ENCODE results near the gene CHAF1A. TPM values are rescaled to one million over a fixed set of nuclear protein-coding genes. Genes with fewer than 3 reads are reported as not detected.
A peak's percentile ranks its signal among the peaks of the same experiment; 100 is the strongest.

CHAF1A gene
- total RNA-seq, 1 donor from 2014 or later: 6.3 TPM

DNA sequence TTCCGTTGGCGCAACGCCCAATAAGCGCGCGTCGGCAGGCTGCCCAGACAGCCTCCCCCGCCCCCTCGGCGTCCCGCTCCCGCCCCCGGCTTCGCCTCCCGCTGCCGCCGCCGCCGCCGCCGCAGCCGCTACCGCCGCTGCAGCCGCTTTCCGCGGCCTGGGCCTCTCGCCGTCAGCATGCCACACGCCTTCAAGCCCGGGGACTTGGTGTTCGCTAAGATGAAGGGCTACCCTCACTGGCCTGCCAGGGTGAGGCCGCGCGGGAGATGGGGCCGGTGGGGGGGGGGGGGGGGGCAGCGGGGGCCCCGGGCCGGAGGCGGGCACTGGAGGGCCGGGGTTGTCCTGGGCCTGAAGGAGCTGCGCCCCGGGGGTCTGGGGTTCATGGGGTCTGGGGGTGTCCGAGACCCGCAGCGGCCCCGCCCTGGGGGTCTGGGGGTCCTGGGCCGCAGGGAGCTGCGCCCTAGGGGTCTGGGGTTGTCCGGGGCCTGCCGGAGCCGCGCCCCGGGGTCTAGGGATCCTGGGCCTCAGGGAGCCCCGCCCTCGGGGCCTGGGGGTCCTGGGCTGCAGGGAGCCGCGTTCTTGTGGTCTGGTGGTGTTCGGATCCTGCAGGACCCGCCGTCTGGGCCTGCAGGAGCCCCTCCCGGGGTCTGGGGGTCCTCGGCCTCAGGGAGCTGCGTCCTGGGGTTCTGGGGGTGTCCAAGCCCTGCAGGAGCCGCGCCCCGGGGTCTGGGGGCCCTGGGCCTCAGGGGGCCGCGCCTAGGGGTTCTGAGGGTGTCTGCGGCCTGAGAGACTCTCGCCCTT is 69.9 kb downstream of the CHAF1A start, which contains the start of gene HDGFL2:
Gene HDGFL2, plus strand, starts transcription at position 124 of the 801 bp plus-strand sequence. Its CDS starts 54 bp downstream, at position 178.
- Histone ChIP-seq H3K9me3 (ENCODE audit: control insufficient read depth in 3 of 3, low read length in 3 of 3) (no peaks in the 10 kb centered on the region), H3K27ac (ENCODE audit: low read depth, low read length) (peak within 1 kb of the TSS; percentile 95), H3K9ac (ENCODE audit: low read depth in 1 of 3, low read length in 3 of 3) (peak within 1 kb of the TSS; percentile 88 to 89 (median 88)), H3K36me3 (ENCODE audit: control insufficient read depth in 3 of 3, insufficient read depth in 3 of 3, low read length in 3 of 3) (peaks cover 12 to 17% (median 16%) of the 10 kb centered on the region in 3 donors), H3K4me1 (ENCODE audit: control insufficient read depth in 3 of 3, insufficient read depth in 3 of 3, low read length in 3 of 3) (peaks cover 8 to 25% (median 19%) of the 10 kb centered on the region in 3 donors), H3K4me3 (ENCODE audit: low read length in 3 of 3) (peak within 1 kb of the TSS; percentile 85 to 87 (median 86)), H3K27me3 (ENCODE audit: control insufficient read depth in 3 of 3, insufficient read depth in 3 of 3, low read length in 3 of 3) (no peaks in the 10 kb centered on the region)

DNA sequence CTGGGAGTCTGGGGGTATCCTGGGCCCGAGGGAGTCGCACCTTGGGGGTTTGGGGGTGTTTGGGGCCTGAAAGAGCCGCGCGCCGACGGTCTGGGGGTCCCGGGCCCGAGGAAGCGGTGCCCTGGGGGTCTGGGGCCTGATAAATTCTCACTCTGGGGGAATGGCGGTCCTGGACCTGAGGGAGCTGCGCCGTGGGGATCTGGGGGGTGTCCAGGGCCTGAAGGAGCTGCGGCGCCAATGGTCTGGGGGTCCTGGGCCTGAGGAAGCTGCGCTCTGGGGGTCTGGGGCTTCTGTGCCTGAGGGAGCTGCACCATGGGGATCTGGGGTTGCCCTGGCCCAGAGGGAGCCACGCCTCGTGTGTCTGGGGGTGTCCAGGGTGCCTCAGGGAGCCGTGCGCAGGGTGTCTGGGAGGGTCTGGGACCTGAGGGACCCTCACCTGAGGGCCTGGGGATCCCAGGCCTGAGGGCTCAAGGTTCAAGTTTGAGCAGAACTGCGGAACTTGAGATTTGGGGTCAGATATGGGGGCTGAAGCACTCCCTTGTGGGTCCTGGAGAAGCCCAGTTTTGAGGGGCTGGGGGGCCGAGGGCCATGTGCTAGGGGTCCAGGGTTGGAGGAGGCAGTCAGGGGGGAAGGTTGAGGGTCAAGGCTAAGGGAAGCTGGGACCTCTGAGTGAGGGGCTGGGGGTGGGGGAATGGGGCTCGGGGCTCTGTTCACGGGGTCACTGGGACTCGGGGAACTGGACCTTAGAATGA is 70.7 kb downstream of the CHAF1A start:
- Histone ChIP-seq H3K36me3 (ENCODE audit: control insufficient read depth in 3 of 3, insufficient read depth in 3 of 3, low read length in 3 of 3) (peaks cover 14 to 20% (median 16%) of the 10 kb centered on the region in 3 donors), H3K9me3 (ENCODE audit: control insufficient read depth in 3 of 3, low read length in 3 of 3) (no peaks in the 10 kb centered on the region), H3K4me1 (ENCODE audit: control insufficient read depth in 3 of 3, insufficient read depth in 3 of 3, low read length in 3 of 3) (peaks cover 8 to 25% (median 19%) of the 10 kb centered on the region in 3 donors), H3K9ac (ENCODE audit: low read depth in 1 of 3, low read length in 3 of 3) (peak overlapping the region; percentile 76 to 87 (median 82)), H3K27ac (ENCODE audit: low read depth, low read length) (peak overlapping the region; percentile 40), H3K27me3 (ENCODE audit: control insufficient read depth in 3 of 3, insufficient read depth in 3 of 3, low read length in 3 of 3) (no peaks in the 10 kb centered on the region), H3K4me3 (ENCODE audit: low read length in 3 of 3) (peak overlapping the region; percentile 70 to 75 (median 74))

DNA sequence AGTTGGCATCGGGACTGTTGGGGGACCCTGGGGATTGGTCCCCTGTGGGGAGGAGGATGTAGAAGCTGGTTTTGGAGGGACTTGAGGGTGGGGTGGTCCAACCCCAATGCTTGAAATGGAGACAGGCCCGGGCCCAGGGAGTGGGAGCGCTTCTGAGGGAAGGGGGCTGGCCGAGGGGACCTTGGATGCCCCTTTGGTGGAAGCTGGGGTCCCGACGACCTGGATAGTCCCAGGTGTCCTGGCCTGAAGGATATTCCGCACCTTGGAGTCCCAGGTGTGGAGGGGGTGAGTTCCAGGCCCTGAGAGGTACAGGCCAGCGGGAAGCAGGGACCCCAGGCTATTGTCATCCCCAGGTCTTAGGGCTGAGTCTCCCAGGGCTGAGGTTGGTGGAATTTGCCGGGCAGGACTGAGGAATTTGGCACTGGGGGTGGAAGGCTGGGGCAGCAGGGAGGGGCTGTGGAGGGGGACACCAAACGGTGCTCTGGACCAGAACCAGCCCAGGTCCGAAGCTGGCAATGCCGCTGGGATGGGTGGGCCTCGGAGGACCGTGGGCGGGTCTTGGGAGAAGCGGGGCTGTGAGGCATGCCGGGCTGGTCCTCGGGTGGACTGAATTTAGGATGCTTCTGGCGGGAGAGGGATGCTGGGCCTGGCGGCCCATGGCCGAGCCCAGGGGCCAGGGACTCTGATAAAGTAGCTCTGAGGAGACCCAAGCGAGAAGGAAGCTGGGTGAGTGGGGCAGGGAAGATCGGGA is 71.5 kb downstream of the CHAF1A start:
- H3K27ac ChIP-seq (ENCODE audit: low read depth, low read length): peak overlapping the region; percentile 19
- no peaks in the 10 kb centered on the region for H3K27me3 ChIP-seq (ENCODE audit: control insufficient read depth in 3 of 3, insufficient read depth in 3 of 3, low read length in 3 of 3)
- peak overlapping the region in 1 of 3 donors; percentile 48 for H3K4me3 ChIP-seq (ENCODE audit: low read length in 3 of 3)
- H3K36me3 ChIP-seq (ENCODE audit: control insufficient read depth in 3 of 3, insufficient read depth in 3 of 3, low read length in 3 of 3): peaks cover 18 to 24% (median 19%) of the 10 kb centered on the region in 3 donors
- H3K9me3 ChIP-seq (ENCODE audit: control insufficient read depth in 3 of 3, low read length in 3 of 3): no peaks in the 10 kb centered on the region
- peak overlapping the region; percentile 10 to 45 (median 23) for H3K9ac ChIP-seq (ENCODE audit: low read depth in 1 of 3, low read length in 3 of 3)
- H3K4me1 ChIP-seq (ENCODE audit: control insufficient read depth in 3 of 3, insufficient read depth in 3 of 3, low read length in 3 of 3): peaks cover 8 to 25% (median 19%) of the 10 kb centered on the region in 3 donors

DNA sequence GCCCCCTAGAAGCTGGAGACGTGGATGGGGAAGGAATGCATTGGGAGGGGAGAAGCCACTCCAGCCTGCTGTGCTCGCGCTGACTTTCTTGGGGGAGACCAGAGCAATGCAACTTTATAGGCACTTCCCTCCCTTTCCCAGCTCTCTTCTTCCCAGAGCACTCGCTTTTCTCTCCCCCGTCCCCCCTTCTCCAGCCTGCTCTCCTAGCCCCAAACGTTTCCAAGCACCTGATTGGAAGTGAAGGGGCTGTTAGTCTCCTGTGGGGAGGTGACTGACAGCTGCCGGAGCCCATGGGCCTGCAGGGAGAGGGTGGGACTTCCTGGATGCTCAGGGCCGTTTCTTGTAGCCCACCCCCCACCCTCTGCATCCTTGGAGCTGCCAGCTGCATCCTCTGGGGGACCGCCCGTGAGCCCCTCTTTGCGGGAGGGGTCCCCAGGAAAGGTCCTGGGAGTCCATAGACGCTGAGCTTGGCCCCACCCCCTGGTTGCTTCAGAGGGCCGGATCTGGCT is 72.1 kb downstream of the CHAF1A start:
- no peak overlapping the region for H3K27ac ChIP-seq (ENCODE audit: low read depth, low read length)
- no peaks in the 10 kb centered on the region for H3K9me3 ChIP-seq (ENCODE audit: control insufficient read depth in 3 of 3, low read length in 3 of 3)
- H3K27me3 ChIP-seq (ENCODE audit: control insufficient read depth in 3 of 3, insufficient read depth in 3 of 3, low read length in 3 of 3): no peaks in the 10 kb centered on the region
- H3K36me3 ChIP-seq (ENCODE audit: control insufficient read depth in 3 of 3, insufficient read depth in 3 of 3, low read length in 3 of 3): peaks cover 18 to 25% (median 19%) of the 10 kb centered on the region in 3 donors
- H3K9ac ChIP-seq (ENCODE audit: low read depth in 1 of 3, low read length in 3 of 3): peak overlapping the region in 2 of 3 donors; percentile 23 to 45
- peaks cover 8 to 25% (median 19%) of the 10 kb centered on the region in 3 donors for H3K4me1 ChIP-seq (ENCODE audit: control insufficient read depth in 3 of 3, insufficient read depth in 3 of 3, low read length in 3 of 3)
- peak overlapping the region in 1 of 3 donors; percentile 48 for H3K4me3 ChIP-seq (ENCODE audit: low read length in 3 of 3)

DNA sequence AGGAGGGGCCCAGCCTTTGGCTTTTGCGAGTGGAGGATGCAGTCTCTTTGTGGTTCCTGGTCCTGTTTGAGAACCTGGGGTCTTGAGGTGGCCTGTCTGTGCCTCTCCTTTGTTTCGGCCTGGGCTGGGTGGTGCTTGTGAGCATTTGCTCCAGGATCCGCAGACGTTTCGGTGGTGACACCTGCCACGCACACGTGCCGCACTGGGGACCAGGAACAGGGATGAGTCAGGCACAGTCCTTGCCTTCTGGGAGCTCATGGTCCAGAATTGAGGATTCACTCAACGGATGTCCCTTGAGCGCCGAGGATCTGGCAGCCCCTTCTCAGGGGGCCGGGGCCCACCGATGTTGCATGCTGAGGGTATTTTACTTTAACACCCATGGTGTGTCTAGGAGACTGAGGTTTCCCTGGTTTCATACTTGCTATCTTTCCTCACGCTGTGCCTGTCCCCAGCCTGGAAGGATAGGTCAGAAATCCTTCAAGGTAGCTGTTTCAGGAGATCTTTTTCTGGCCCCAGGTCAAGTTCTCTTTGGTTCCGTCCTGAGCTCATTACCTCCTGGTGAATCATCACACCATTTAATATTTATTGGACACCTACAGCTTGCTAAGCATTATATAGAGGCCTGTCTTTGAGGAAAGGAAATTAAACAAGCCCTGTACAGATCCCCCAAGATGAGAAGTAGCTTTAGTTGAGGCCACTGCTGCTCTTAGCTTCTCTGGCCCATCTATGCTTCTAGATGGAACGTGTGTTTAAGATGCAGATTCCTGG is 74.8 kb downstream of the CHAF1A start:
- Histone ChIP-seq H3K27me3 (ENCODE audit: control insufficient read depth in 3 of 3, insufficient read depth in 3 of 3, low read length in 3 of 3) (no peaks in the 10 kb centered on the region), H3K27ac (ENCODE audit: low read depth, low read length) (no peak overlapping the region), H3K36me3 (ENCODE audit: control insufficient read depth in 3 of 3, insufficient read depth in 3 of 3, low read length in 3 of 3) (peaks cover 19 to 28% (median 21%) of the 10 kb centered on the region in 3 donors), H3K4me1 (ENCODE audit: control insufficient read depth in 3 of 3, insufficient read depth in 3 of 3, low read length in 3 of 3) (peaks cover 8 to 19% (median 15%) of the 10 kb centered on the region in 3 donors), H3K9ac (ENCODE audit: low read depth in 1 of 3, low read length in 3 of 3) (no peak overlapping the region), H3K4me3 (ENCODE audit: low read length in 3 of 3) (no peak overlapping the region), H3K9me3 (ENCODE audit: control insufficient read depth in 3 of 3, low read length in 3 of 3) (no peaks in the 10 kb centered on the region)

DNA sequence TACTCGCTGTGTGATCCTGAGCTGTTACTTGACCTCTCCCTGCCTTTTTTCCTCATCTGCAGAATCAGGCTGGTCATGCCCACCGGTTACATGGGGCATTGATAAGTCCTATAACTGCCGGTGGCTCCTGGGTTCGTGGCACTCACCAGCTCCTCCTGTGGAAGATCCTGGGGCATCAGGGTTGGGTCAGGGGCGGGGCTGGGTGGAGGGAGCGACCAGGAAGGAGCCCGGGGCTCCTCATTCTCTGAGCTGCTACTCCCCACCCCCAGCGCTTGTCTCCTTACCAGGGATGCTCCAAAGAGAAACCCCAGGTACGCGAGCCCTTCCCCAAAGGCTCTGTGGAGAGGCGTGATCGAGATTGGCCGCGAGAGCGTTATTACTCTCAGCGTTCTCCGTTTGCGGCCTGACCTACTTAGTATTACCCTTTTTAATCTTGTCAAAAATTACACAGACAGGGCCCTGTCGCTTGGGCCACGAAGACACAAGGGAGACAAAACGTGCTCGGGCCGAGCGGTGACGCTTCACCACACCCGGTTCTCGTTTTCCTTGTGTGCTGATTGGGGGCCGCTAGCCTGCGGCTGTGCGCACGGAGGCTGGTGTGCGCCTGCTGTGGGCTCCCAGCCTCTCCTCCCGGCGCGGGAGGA is 80.4 kb downstream of the CHAF1A start:
- H3K4me1 ChIP-seq (ENCODE audit: control insufficient read depth in 3 of 3, insufficient read depth in 3 of 3, low read length in 3 of 3): no peaks in the 10 kb centered on the region
- H3K27ac ChIP-seq (ENCODE audit: low read depth, low read length): no peak overlapping the region
- H3K9me3 ChIP-seq (ENCODE audit: control insufficient read depth in 3 of 3, low read length in 3 of 3): no peaks in the 10 kb centered on the region
- H3K4me3 ChIP-seq (ENCODE audit: low read length in 3 of 3): no peak overlapping the region
- no peak overlapping the region for H3K9ac ChIP-seq (ENCODE audit: low read depth in 1 of 3, low read length in 3 of 3)
- H3K27me3 ChIP-seq (ENCODE audit: control insufficient read depth in 3 of 3, insufficient read depth in 3 of 3, low read length in 3 of 3): no peaks in the 10 kb centered on the region
- peaks cover 8 to 21% (median 18%) of the 10 kb centered on the region in 3 donors for H3K36me3 ChIP-seq (ENCODE audit: control insufficient read depth in 3 of 3, insufficient read depth in 3 of 3, low read length in 3 of 3)

DNA sequence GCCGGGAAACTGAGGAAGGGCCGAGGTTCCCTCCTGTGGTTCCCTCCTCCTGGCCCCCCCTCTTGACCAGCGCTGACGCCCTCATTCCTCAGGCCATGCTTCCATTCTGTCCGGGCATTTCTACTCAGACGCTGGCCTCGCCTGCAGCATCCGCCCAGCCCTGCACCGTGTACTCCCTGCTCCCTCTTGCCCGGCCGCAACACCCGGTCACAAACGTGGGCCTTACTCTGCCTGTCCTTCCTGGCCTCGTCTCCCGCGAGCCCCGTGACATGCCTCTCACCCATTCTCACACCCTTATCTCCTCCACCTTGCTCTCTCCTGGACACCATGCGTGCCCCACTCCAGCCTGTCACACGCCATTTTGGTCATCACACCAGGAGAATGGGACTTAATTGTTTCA is 80.9 kb downstream of the CHAF1A start:
- Histone ChIP-seq H3K9ac (ENCODE audit: low read depth in 1 of 3, low read length in 3 of 3) (no peak overlapping the region), H3K36me3 (ENCODE audit: control insufficient read depth in 3 of 3, insufficient read depth in 3 of 3, low read length in 3 of 3) (peaks cover 8 to 22% (median 18%) of the 10 kb centered on the region in 3 donors), H3K27me3 (ENCODE audit: control insufficient read depth in 3 of 3, insufficient read depth in 3 of 3, low read length in 3 of 3) (no peaks in the 10 kb centered on the region), H3K9me3 (ENCODE audit: control insufficient read depth in 3 of 3, low read length in 3 of 3) (no peaks in the 10 kb centered on the region), H3K27ac (ENCODE audit: low read depth, low read length) (no peak overlapping the region), H3K4me3 (ENCODE audit: low read length in 3 of 3) (no peak overlapping the region), H3K4me1 (ENCODE audit: control insufficient read depth in 3 of 3, insufficient read depth in 3 of 3, low read length in 3 of 3) (no peaks in the 10 kb centered on the region)

DNA sequence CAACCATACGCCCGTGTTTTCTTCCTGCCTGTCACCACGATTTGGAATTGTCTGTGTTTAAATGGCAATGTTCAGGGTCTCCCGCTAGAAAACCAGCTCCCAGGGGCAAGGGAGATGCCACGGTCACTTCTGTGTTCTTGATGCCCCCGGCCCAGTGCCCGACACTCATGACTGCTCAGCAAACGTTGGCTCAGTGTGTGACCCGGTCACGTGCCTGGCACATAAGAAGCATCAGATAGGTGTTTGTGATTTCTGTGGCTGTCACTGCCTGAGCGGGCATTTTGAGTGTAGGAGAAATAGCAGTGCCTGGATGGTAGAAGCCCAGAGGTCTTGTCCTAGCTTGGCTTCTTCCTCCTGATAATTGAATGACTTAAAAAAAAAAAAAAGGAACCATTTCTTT is 85.1 kb downstream of the CHAF1A start:
- Histone ChIP-seq H3K27me3 (ENCODE audit: control insufficient read depth in 3 of 3, insufficient read depth in 3 of 3, low read length in 3 of 3) (no peaks in the 10 kb centered on the region), H3K36me3 (ENCODE audit: control insufficient read depth in 3 of 3, insufficient read depth in 3 of 3, low read length in 3 of 3) (peaks cover 25 to 37% (median 32%) of the 10 kb centered on the region in 3 donors), H3K9me3 (ENCODE audit: control insufficient read depth in 3 of 3, low read length in 3 of 3) (no peaks in the 10 kb centered on the region), H3K4me3 (ENCODE audit: low read length in 3 of 3) (no peak overlapping the region), H3K4me1 (ENCODE audit: control insufficient read depth in 3 of 3, insufficient read depth in 3 of 3, low read length in 3 of 3) (peaks cover 0 to 7% (median 0%) of the 10 kb centered on the region in 3 donors), H3K9ac (ENCODE audit: low read depth in 1 of 3, low read length in 3 of 3) (no peak overlapping the region), H3K27ac (ENCODE audit: low read depth, low read length) (no peak overlapping the region)
